SK-N-MC (cell line): ENCODE data around the gene SETD1A.

Experiments used
- EZH2 ChIP-seq: fragments of 200-600 bp; sonication (generic); IDR thresholded peaks from one replicate; pipeline ENCODE4 v1.6.1; 2017; ENCODE audit warnings: antibody characterized with exemption
- POLR2AphosphoS5 ChIP-seq: IDR thresholded peaks from 2 replicates; pipeline ENCODE4 v1.6.1; 2012; ENCODE audit warnings: mild to moderate bottlenecking, low read depth, low read length, borderline replicate concordance

DNA sequence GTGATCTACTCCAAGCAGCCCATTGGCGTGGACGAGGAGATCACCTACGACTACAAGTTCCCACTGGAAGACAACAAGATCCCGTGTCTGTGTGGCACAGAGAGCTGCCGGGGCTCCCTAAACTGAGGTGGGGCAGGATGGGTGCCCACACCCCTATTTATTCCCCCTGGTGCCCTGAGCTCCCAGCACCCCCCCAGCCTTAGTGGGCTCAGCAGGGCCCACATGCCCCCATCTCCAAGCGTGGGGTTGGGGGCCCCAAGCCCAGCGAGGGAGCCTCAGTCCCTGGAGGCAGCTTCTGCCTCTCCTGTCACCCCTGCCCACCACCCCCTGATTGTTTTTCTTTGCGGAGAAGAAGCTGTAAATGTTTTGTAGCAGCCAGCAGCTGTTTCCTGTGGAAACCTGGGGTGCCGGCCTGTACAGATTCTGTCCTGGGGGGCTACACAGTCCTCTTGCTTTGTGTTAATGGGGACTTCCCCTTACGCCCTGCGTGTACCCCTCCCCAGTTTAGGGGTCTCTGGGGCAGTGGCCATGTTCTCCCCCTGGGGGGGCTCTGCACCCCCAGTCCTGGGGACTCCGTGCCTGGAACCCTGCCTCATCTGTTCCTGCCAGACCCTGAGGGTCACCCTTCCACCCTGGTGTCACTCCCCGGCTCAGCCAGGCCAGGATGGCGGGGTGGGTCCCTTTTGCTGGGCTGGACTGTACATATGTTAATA, 26.5 kb downstream of the SETD1A start:
- TF ChIP-seq POLR2AphosphoS5 = no peak
- TF ChIP-seq EZH2 = no peak
